Right lobe of liver (tissue), 6 donors: ENCODE results near the gene HOXD10. TPM values are rescaled to one million over a fixed set of nuclear protein-coding genes. Genes with fewer than 3 reads are reported as not detected.
A peak's percentile ranks its signal among the peaks of the same experiment; 100 is the strongest.

Experiments used
- ATAC-seq, 4 donors: fragments of 200-7000 bp; cut with Tn5 transposase; one replicate each; pipeline ENCODE4 v1.9.1; 2020; ENCODE audit warnings: mild to moderate bottlenecking in 4 of 4, moderate library complexity in 4 of 4
- DNase-seq, 3 donors: peaks; one replicate each; pipeline ENCODE4 v3.0.0-alpha.2; 2020
- H3K27ac ChIP-seq, 3 donors: fragments of 200-600 bp; one replicate each; pipeline ENCODE4 v1.8.0; 2022
- H3K27me3 ChIP-seq, 2 donors: fragments of 200-600 bp; one replicate each; pipeline ENCODE4 v1.8.0; 2022
- H3K36me3 ChIP-seq, 4 donors: fragments of 200-600 bp; sonication (generic) in 1 of 4; one replicate each; pipeline versions ENCODE4 v1.5.1 to v1.8.0; 2017 to 2022; ENCODE audit warnings: control low read depth in 1 of 4
- H3K4me1 ChIP-seq, 4 donors: fragments of 200-600 bp; sonication (generic) in 1 of 4; one replicate each; pipeline versions ENCODE4 v1.5.1 to v1.8.0; 2017 to 2022; ENCODE audit warnings: control low read depth in 1 of 4
- H3K4me3 ChIP-seq, 3 donors: fragments of 200-600 bp; one replicate each; pipeline ENCODE4 v1.8.0; 2022
- H3K9me3 ChIP-seq, 4 donors: fragments of 200-600 bp; sonication (generic) in 1 of 4; one replicate each; pipeline versions ENCODE4 v1.5.1 to v1.8.0; 2017 to 2022; ENCODE audit warnings: control low read depth in 1 of 4
- POLR2A ChIP-seq: fragments of 450-650 bp; IDR thresholded peaks from one replicate; pipeline ENCODE4 v1.6.1; 2017; ENCODE audit warnings: antibody characterized with exemption, mild to moderate bottlenecking
- WGBS: methylation state at CpG from one replicate; pipeline ENCODE4 v1.1.6; 2018; ENCODE audit warnings: low coverage, low lambda C conversion rate; ENCODE audit not compliant: insufficient coverage; ENCODE audit errors: missing lambda C conversion rate; 5-methylcytosine and 5-hydroxymethylcytosine counted together
- intact Hi-C, 2 donors: fragments of 100-400 bp; cut with DNase I; formaldehyde crosslinking; loops; one replicate each; pipeline versions ENCODE4 v1.11.2 to v1.14.1; 2022
- total RNA-seq, 6 experiments: library from RNA; depleted of rRNA in 2 of 6; stranded (reverse); fragments of >200 nt in 2 of 6; fragmentation: NEBNext Ultra II Directional in 3 of 6; extraction: Animal tissue kit (Norgen Biotek cat#: 25700) in 3 of 6; gene quantifications; one replicate each; pipeline versions ENCODE4 v1.1.0 to v1.2.4, GENCODE V29; 2016 to 2023
- TF ChIP-seq, protein P1 (sequence below), 4 donors: fragments of 200-600 bp in 3 of 4; fragments of 450-650 bp in 1 of 4; IDR thresholded peaks; one replicate each; pipeline versions ENCODE4 v1.5.1 to v1.8.0; 2016 to 2022; ENCODE audit warnings: antibody characterized with exemption in 4 of 4, mild to moderate bottlenecking in 2 of 4
- donor health status: DM: no; HTN: yes; CAD: no.
- donor health status: DM: no; HTN: no; CAD: no.
- donor health status: DM: no; HTN: no; CAD: no.
- donor health status: DM: no; HTN: yes; CAD: no.
- donor health status: DM: no; HTN: yes; CAD: no.

HOXD10 gene
- total RNA-seq, 6 experiments from 2014 or later, result not detected

DNA sequence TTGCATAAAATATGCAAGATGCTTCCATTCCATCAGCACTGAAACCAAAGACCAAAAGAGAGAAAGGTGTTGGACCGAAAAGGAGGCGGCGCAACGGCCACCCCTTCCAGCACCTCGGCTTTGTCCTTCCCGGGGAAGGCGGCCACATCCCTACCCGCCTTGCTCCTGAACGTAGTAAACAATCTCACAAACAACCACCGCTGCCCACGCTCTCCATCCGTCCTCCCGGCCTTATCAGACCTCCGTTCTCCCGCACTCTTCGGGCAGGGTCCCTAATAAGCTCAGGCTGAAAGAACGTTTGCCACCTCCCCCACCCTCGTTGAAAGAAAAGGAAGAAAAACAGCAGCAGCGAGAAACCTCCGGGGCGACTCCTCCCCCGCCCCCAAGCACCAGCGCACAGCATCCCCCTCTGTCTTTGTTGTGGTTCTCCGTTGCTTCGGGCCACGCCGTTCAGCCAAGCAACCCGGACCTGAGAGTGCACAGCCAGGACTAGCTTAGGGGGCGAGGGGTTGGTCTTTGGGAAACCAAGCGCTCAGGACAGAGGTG lies 37.2 kb upstream of the HOXD10 start:
- Histone ChIP-seq H3K36me3 (no peaks in the 10 kb centered on the region), H3K4me3 (no peak overlapping the region), H3K9me3 (no peaks in the 10 kb centered on the region), H3K27me3 (peaks cover 33 to 83% of the 10 kb centered on the region in 2 donors), H3K27ac (no peak overlapping the region), H3K4me1 (peaks cover 0 to 6% (median 0%) of the 10 kb centered on the region in 4 donors)
- no peak for ATAC-seq
- 4% methylated on average over 28 of the region's 30 CpGs for WGBS
- no peak for DNase-seq
- intact Hi-C loops, result loop anchor here in 1 of 2 donors (10.0 kb wide), 1 partner anchor 395 kb away; no protein-coding TSS in a partner anchor
- TF ChIP-seq POLR2A, result no peak
- TF ChIP-seq, protein P1, sequence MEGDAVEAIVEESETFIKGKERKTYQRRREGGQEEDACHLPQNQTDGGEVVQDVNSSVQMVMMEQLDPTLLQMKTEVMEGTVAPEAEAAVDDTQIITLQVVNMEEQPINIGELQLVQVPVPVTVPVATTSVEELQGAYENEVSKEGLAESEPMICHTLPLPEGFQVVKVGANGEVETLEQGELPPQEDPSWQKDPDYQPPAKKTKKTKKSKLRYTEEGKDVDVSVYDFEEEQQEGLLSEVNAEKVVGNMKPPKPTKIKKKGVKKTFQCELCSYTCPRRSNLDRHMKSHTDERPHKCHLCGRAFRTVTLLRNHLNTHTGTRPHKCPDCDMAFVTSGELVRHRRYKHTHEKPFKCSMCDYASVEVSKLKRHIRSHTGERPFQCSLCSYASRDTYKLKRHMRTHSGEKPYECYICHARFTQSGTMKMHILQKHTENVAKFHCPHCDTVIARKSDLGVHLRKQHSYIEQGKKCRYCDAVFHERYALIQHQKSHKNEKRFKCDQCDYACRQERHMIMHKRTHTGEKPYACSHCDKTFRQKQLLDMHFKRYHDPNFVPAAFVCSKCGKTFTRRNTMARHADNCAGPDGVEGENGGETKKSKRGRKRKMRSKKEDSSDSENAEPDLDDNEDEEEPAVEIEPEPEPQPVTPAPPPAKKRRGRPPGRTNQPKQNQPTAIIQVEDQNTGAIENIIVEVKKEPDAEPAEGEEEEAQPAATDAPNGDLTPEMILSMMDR (IDR thresholded peaks at IDR 0.05), result no peak

- 5% methylated on average over 19 of the region's 86 CpGs for WGBS
- H3K27me3 ChIP-seq, result peaks cover 33 to 86% of the 10 kb centered on the region in 2 donors
- peaks cover 0 to 6% (median 0%) of the 10 kb centered on the region in 4 donors for H3K4me1 ChIP-seq
- intact Hi-C loops, result loop anchor here (10.0 kb wide), 1 partner anchor 395 kb away; no protein-coding TSS in a partner anchor
- no peaks in the 10 kb centered on the region for H3K9me3 ChIP-seq
- TF ChIP-seq POLR2A, result no peak
- TF ChIP-seq, protein P1 (IDR thresholded peaks at IDR 0.05), result peak; percentile 43 to 69 (median 64)
- H3K36me3 ChIP-seq, result no peaks in the 10 kb centered on the region
- H3K27ac ChIP-seq, result no peak overlapping the region
- DNase-seq, result peak in 1 of 3 donors; percentile 34
- ATAC-seq, result peak; percentile 36 to 57 (median 50)
- no peak overlapping the region for H3K4me3 ChIP-seq
These were observed 36.6 kb upstream of the HOXD10 start for GRCh38 chr2:176079831-176080539.

- no peaks in the 10 kb centered on the region for H3K36me3 ChIP-seq
- H3K27ac ChIP-seq, result no peak overlapping the region
- DNase-seq (no peak), ATAC-seq (no peak)
- H3K4me1 ChIP-seq, result peaks cover 0 to 6% (median 0%) of the 10 kb centered on the region in 4 donors
- TF ChIP-seq POLR2A, result no peak
- TF ChIP-seq, protein P1 (IDR thresholded peaks at IDR 0.05), result no peak
- H3K4me3 ChIP-seq, result no peak overlapping the region
- no peaks in the 10 kb centered on the region for H3K9me3 ChIP-seq
- 12% methylated on average over 25 of the region's 68 CpGs for WGBS
- intact Hi-C loops, result loop anchor here in 1 of 2 donors (10.0 kb wide), 1 partner anchor 396 kb away; no protein-coding TSS in a partner anchor
- peaks cover 39 to 86% of the 10 kb centered on the region in 2 donors for H3K27me3 ChIP-seq
These were observed 35.8 kb upstream of the HOXD10 start for GRCh38 chr2:176080540-176081375.

- intact Hi-C loops, result loop anchor here in 1 of 2 donors (10.0 kb wide), 1 partner anchor 397 kb away; no protein-coding TSS in a partner anchor
- 12% methylated on average over 17 of the region's 17 CpGs for WGBS
- H3K9me3 ChIP-seq, result no peaks in the 10 kb centered on the region
- H3K27ac ChIP-seq, result no peak overlapping the region
- no peaks in the 10 kb centered on the region for H3K36me3 ChIP-seq
- DNase-seq, result no peak
- H3K27me3 ChIP-seq, result peaks cover 41 to 80% of the 10 kb centered on the region in 2 donors
- no peak overlapping the region for H3K4me3 ChIP-seq
- TF ChIP-seq POLR2A, result no peak
- TF ChIP-seq, protein P1 (IDR thresholded peaks at IDR 0.05), result no peak
- no peak for ATAC-seq
- peaks cover 0 to 6% (median 0%) of the 10 kb centered on the region in 4 donors for H3K4me1 ChIP-seq
These were observed 35.2 kb upstream of the HOXD10 start for GRCh38 chr2:176081376-176081836.
